Measurements from ENCODE around the gene RPGRIP1.
"Not testable (repeated sequence)": the region's sequence is repeated elsewhere in the genome, so short reads cannot be mapped to it uniquely, and the experiment has no call there.

- TF ChIP-seq SP3 (tag by site-specific recombination; IDR thresholded peaks at IDR 0.05); ZNF670 (tag by site-specific recombination; IDR thresholded peaks at IDR 0.05; ENCODE audit: low read depth); ZNF362 (tag by site-specific recombination; IDR thresholded peaks at IDR 0.05); SP2 (tag by site-specific recombination; IDR thresholded peaks at IDR 0.05); IKZF3 (tag by site-specific recombination; IDR thresholded peaks at IDR 0.05): not testable (repeated sequence)
- TF ChIP-seq, protein P1, sequence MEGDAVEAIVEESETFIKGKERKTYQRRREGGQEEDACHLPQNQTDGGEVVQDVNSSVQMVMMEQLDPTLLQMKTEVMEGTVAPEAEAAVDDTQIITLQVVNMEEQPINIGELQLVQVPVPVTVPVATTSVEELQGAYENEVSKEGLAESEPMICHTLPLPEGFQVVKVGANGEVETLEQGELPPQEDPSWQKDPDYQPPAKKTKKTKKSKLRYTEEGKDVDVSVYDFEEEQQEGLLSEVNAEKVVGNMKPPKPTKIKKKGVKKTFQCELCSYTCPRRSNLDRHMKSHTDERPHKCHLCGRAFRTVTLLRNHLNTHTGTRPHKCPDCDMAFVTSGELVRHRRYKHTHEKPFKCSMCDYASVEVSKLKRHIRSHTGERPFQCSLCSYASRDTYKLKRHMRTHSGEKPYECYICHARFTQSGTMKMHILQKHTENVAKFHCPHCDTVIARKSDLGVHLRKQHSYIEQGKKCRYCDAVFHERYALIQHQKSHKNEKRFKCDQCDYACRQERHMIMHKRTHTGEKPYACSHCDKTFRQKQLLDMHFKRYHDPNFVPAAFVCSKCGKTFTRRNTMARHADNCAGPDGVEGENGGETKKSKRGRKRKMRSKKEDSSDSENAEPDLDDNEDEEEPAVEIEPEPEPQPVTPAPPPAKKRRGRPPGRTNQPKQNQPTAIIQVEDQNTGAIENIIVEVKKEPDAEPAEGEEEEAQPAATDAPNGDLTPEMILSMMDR (tag by site-specific recombination; IDR thresholded peaks at IDR 0.05) = not testable (repeated sequence)
Measured at GRCh38 chr14:21256102-21256447, 23.8 kb upstream of the RPGRIP1 start.
